ENCODE results near the gene PBX1. TPM values are rescaled to one million over a fixed set of nuclear protein-coding genes. Genes with fewer than 3 reads are reported as not detected.

The PBX1 gene
- total RNA-seq, 1 experiment from 2014 or later = 9.8 TPM

DNA sequence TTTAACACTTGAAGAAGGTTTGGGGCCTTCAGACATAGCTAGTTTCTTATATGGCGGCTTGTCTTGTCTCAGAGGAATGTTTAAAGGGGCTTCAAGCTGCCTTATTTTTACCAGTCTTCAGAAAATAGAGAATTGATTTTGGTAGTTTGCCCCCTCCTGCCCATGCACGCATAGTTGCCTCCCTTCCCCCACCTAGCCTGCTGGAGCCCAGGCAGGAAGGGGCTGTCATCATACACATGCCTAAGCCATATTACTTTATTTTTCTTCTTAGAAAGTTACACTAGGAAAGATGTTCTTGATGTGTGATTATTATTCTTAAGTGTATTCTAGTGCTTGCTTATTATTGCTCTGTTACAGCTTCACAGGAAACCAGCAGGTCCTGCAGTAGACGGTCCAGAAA, 18.3 kb downstream of the PBX1 start:
- no peak overlapping the region for H3K4me2 ChIP-seq (ENCODE audit: low read length)
- CTCF ChIA-PET = no interaction called here

DNA sequence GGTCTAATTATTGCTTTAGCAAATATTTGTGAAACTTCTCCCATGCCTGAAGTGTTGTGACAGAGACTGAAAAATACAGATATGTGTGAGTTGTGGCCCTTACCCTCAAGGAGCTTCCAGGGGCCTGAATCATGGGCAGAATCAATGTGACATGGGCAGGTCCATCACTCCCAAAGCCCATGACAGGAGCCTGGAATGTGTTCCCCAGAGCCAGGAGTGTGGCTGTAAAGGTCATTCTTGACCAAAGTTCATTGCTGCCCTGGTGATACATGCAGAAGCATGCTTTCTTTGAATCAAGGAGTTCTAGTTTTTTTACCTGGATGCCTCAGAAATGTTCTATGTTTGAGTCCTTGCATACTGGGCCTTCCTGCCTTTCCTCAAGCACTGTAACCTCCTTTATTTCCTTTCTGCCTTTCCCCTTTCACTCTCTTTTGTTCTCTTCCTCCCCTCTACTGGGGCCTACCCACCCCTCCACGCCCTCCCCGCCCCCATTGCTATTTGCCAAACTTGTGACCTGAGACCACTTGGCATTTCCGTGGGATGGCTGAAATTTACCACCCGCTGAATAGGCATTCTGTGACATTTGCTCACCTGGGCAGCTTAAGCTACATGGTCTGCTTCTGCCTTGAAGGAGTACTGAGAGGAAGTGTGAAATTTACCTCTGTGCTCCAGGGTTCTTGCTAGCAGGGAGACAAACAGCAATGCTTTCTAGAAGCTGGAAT, 19.7 kb downstream of the PBX1 start:
- H3K9me2 ChIP-seq (replicated peaks; ENCODE audit: low read length) = no peaks in the 10 kb centered on the region
- no peaks in the 10 kb centered on the region for H3K4me1 ChIP-seq (ENCODE audit: insufficient read depth, low read length)
- no TSS peak for BruUV-seq (replicated peaks)
- ChIA-PET CTCF (no interaction called here), POLR2A (ENCODE audit: unreplicated experiment) (no interaction called here)
- no peaks in the 10 kb centered on the region for H4K20me1 ChIP-seq (ENCODE audit: low read length)
- no peaks in the 10 kb centered on the region for H3K27me3 ChIP-seq (ENCODE audit: low read length)
- H3K79me2 ChIP-seq (ENCODE audit: low read length) = no peaks in the 10 kb centered on the region
- no peak overlapping the region for H2AFZ ChIP-seq (ENCODE audit: low read length)
- no peak overlapping the region for H3K4me2 ChIP-seq (ENCODE audit: low read length)
- H3K27ac ChIP-seq (ENCODE audit: low read length) = no peak overlapping the region
- H3F3A ChIP-seq (ENCODE audit: low read length, unreplicated experiment) = no peaks in the 10 kb centered on the region
- H3K4me3 ChIP-seq (ENCODE audit: low read length) = no peak overlapping the region
- DNase-seq (no peak), ATAC-seq (no peak)
- no peaks in the 10 kb centered on the region for H3K9me3 ChIP-seq (ENCODE audit: low read length)
- TF ChIP-seq EZH2phosphoT487 (IDR thresholded peaks at IDR 0.05; ENCODE audit: borderline replicate concordance, low read length) = no peak
- intact Hi-C loops (cut with micrococcal nuclease) = no loop called here
- no peak overlapping the region for H3K9ac ChIP-seq (ENCODE audit: low read length)
- no peaks in the 10 kb centered on the region for H3K36me3 ChIP-seq (ENCODE audit: low read depth, low read length)

More for the DNA sequence above, 18.3 kb downstream of the PBX1 start:
- no TSS peak for BruUV-seq (replicated peaks)
- H2AFZ ChIP-seq (ENCODE audit: low read length) = no peak overlapping the region
- no peaks in the 10 kb centered on the region for H3K9me3 ChIP-seq (ENCODE audit: low read length)
- H3K36me3 ChIP-seq (ENCODE audit: low read depth, low read length) = no peaks in the 10 kb centered on the region
- H3K4me1 ChIP-seq (ENCODE audit: insufficient read depth, low read length) = no peaks in the 10 kb centered on the region
- intact Hi-C loops (cut with micrococcal nuclease) = no loop called here
- no peak overlapping the region for H3K4me3 ChIP-seq (ENCODE audit: low read length)
- DNase-seq (no peak), ATAC-seq (no peak)
- H3K9ac ChIP-seq (ENCODE audit: low read length) = no peak overlapping the region
- no peaks in the 10 kb centered on the region for H3F3A ChIP-seq (ENCODE audit: low read length, unreplicated experiment)
- TF ChIP-seq EZH2phosphoT487 (IDR thresholded peaks at IDR 0.05; ENCODE audit: borderline replicate concordance, low read length) (no peak), EZH2 (IDR thresholded peaks at IDR 0.05; ENCODE audit: low read length, unreplicated experiment) (no peak)
- TF ChIP-seq, protein P1, sequence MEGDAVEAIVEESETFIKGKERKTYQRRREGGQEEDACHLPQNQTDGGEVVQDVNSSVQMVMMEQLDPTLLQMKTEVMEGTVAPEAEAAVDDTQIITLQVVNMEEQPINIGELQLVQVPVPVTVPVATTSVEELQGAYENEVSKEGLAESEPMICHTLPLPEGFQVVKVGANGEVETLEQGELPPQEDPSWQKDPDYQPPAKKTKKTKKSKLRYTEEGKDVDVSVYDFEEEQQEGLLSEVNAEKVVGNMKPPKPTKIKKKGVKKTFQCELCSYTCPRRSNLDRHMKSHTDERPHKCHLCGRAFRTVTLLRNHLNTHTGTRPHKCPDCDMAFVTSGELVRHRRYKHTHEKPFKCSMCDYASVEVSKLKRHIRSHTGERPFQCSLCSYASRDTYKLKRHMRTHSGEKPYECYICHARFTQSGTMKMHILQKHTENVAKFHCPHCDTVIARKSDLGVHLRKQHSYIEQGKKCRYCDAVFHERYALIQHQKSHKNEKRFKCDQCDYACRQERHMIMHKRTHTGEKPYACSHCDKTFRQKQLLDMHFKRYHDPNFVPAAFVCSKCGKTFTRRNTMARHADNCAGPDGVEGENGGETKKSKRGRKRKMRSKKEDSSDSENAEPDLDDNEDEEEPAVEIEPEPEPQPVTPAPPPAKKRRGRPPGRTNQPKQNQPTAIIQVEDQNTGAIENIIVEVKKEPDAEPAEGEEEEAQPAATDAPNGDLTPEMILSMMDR (conservative IDR thresholded peaks at IDR 0.05; ENCODE audit: low read depth, low read length) = no peak
- H3K9me2 ChIP-seq (replicated peaks; ENCODE audit: low read length) = no peaks in the 10 kb centered on the region
- no peak overlapping the region for H3K27ac ChIP-seq (ENCODE audit: low read length)
- H3K79me2 ChIP-seq (ENCODE audit: low read length) = no peaks in the 10 kb centered on the region
- H3K27me3 ChIP-seq (ENCODE audit: low read length) = no peaks in the 10 kb centered on the region
- POLR2A ChIA-PET (ENCODE audit: unreplicated experiment) = no interaction called here
- no peaks in the 10 kb centered on the region for H4K20me1 ChIP-seq (ENCODE audit: low read length)

DNA sequence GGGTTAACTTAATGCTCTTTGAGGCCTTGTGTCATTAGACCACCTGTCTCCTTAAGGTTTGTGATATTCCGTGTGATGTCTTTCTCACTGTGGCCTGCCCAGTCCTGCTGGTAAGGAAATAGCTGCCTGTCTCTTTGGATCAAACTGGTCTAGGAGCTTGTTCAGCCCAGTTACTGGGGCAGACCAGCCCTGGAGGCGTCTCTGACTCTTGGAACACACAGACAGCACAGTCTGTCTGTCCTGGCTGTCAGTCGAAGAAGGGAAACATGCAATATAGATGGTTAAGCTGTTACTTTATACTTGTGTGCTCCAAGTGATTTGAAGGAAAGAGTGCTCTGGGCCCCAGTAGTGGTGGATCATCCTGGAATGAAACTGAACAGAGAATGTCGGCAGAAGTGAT, 20.4 kb downstream of the PBX1 start:
- no peaks in the 10 kb centered on the region for H3K79me2 ChIP-seq (ENCODE audit: low read length)
- H2AFZ ChIP-seq (ENCODE audit: low read length) = no peak overlapping the region
- TF ChIP-seq EZH2 (IDR thresholded peaks at IDR 0.05; ENCODE audit: low read length, unreplicated experiment) (no peak), EZH2phosphoT487 (IDR thresholded peaks at IDR 0.05; ENCODE audit: borderline replicate concordance, low read length) (no peak)
- TF ChIP-seq, protein P1 (conservative IDR thresholded peaks at IDR 0.05; ENCODE audit: low read depth, low read length) = no peak
- H3K4me3 ChIP-seq (ENCODE audit: low read length) = no peak overlapping the region
- ATAC-seq (no peak), DNase-seq (no peak)
- H3K27me3 ChIP-seq (ENCODE audit: low read length) = no peaks in the 10 kb centered on the region
- H3K27ac ChIP-seq (ENCODE audit: low read length) = no peak overlapping the region
- no peaks in the 10 kb centered on the region for H3F3A ChIP-seq (ENCODE audit: low read length, unreplicated experiment)
- no peaks in the 10 kb centered on the region for H3K36me3 ChIP-seq (ENCODE audit: low read depth, low read length)
- intact Hi-C loops (cut with micrococcal nuclease) = no loop called here
- no peaks in the 10 kb centered on the region for H3K9me3 ChIP-seq (ENCODE audit: low read length)
- no TSS peak for BruUV-seq (replicated peaks)
- CTCF ChIA-PET = no interaction called here
- H4K20me1 ChIP-seq (ENCODE audit: low read length) = no peaks in the 10 kb centered on the region
- no peak overlapping the region for H3K9ac ChIP-seq (ENCODE audit: low read length)
- H3K4me2 ChIP-seq (ENCODE audit: low read length) = no peak overlapping the region
- POLR2A ChIA-PET (ENCODE audit: unreplicated experiment) = no interaction called here
- no peaks in the 10 kb centered on the region for H3K4me1 ChIP-seq (ENCODE audit: insufficient read depth, low read length)
- no peaks in the 10 kb centered on the region for H3K9me2 ChIP-seq (replicated peaks; ENCODE audit: low read length)
